Heart right ventricle (tissue), 16 donors: Measurements from ENCODE around the gene RYK. TPM values are rescaled to one million over a fixed set of nuclear protein-coding genes. Genes with fewer than 3 reads are reported as not detected.

Experiments used
- ATAC-seq, 8 donors: fragments of 200-7000 bp; cut with Tn5 transposase; one replicate each; pipeline ENCODE4 v1.9.1; 2020; ENCODE audit warnings: mild to moderate bottlenecking in 8 of 8, moderate library complexity in 8 of 8, moderate number of reproducible peaks in 1 of 8
- DNase-seq, 2 donors: peaks; one replicate each; pipeline ENCODE4 v3.0.0-alpha.2; 2020
- H3K27ac ChIP-seq, 10 donors: fragments of 200-600 bp; sonication (generic) in 2 of 10; one replicate each; pipeline versions ENCODE4 v1.5.0 to v1.8.0; 2020 to 2022; ENCODE audit warnings: mild to moderate bottlenecking in 3 of 10
- H3K27me3 ChIP-seq, 7 donors: fragments of 200-600 bp; one replicate each; pipeline ENCODE4 v1.8.0; 2021 to 2022; ENCODE audit warnings: mild to moderate bottlenecking in 2 of 7
- H3K36me3 ChIP-seq, 9 donors: fragments of 200-600 bp; sonication (generic) in 1 of 9; one replicate each; pipeline versions ENCODE4 v1.5.0 to v1.8.0; 2020 to 2022; ENCODE audit warnings: mild to moderate bottlenecking in 2 of 9
- H3K4me1 ChIP-seq, 9 donors: fragments of 200-600 bp; sonication (generic) in 1 of 9; one replicate each; pipeline versions ENCODE4 v1.5.0 to v1.8.0; 2020 to 2022; ENCODE audit warnings: mild to moderate bottlenecking in 4 of 9
- H3K4me3 ChIP-seq, 10 donors: fragments of 200-600 bp; sonication (generic) in 2 of 10; one replicate each; pipeline versions ENCODE4 v1.5.0 to v1.8.0; 2020 to 2022; ENCODE audit warnings: mild to moderate bottlenecking in 7 of 10, moderate library complexity in 2 of 10
- H3K9me3 ChIP-seq, 11 donors: fragments of 200-600 bp in 10 of 11; sonication (generic) in 2 of 11; one replicate each; pipeline versions ENCODE4 v1.5.0 to v1.8.0; 2013 to 2022; ENCODE audit warnings: mild to moderate bottlenecking in 2 of 11, control low read depth in 1 of 11, moderate library complexity in 1 of 11
- CTCF ChIP-seq, 9 donors: fragments of 200-600 bp; sonication (generic) in 2 of 9; IDR thresholded peaks; one replicate each; pipeline versions ENCODE4 v1.5.0 to v1.8.0; 2021 to 2022; ENCODE audit warnings: antibody characterized with exemption in 9 of 9, mild to moderate bottlenecking in 5 of 9, moderate library complexity in 1 of 9
- WGBS, 2 donors: extraction: QIAGEN DNeasy Blood & Tissue Kit; methylation state at CpG; one replicate each; pipeline ENCODE4 v1.1.7; 2013; ENCODE audit warnings: inconsistent platforms in 1 of 2; 5-methylcytosine and 5-hydroxymethylcytosine counted together
- intact Hi-C, 10 donors: fragments of 100-400 bp; cut with DNase I; formaldehyde crosslinking; loops; one replicate each; pipeline versions ENCODE4 v1.11.1 to v1.14.2; 2022
- polyA plus RNA-seq, 2 donors: library from polyadenylated mRNA; stranded (reverse); fragments of 200-250 nt; gene quantifications; one replicate each; pipeline ENCODE4 v1.2.3, GENCODE V29; 2013
- total RNA-seq, 10 donors: library from RNA; stranded (reverse); fragmentation: NEBNext Ultra II Directional in 3 of 10; extraction: Animal tissue kit (Norgen Biotek cat#: 25700) in 3 of 10; gene quantifications; one replicate each; pipeline versions ENCODE4 v1.2.1 to v1.2.4, GENCODE V29; 2021 to 2023
- donor health status: Arrhythmogenic right ventricular cardiomyopathy.
- donor health status: ischemic (EF 13 %, LVEDD 7.1; RV severe dilation, severe dysfunction).
- donor health status: healthy with polysubstance abuse.
- donor health status: DM: no; HTN: yes; CAD: no.
- donor health status: DM: no; HTN: no; CAD: no.
- donor health status: ischemic (EF 25% LVEDD 6.9; RV normal size, moderate dysfunction).
- donor health status: ischemic (EF 25% LVEDD 5.7; RV mildly dilated, moderate dysfunction).
- donor health status: healthy.
- donor health status: DM: yes; HTN: yes; CAD: no.
- donor health status: Ischemic cardiomyopathy.
- donor health status: ischemic (EF 35%, LVEDD 5.7; RV mildly dilated, moderate dysfunction).
- donor health status: nonischemic (EF 11% LVEDD 7.7; RV severe dilation, severe dysfunction).
- donor health status: DM: yes; HTN: yes; CAD: no.
- donor health status: PGD.
- donor health status: ischemic (EF 29% LVEDD 5.4; RV normal size, mild dysfunction).
- donor health status: nonischemic (EF 23%, LVEDD 6.1; RV moderate dilation, normal function).

Gene RYK
- total and polyA plus RNA-seq, 12 donors, result 18.0 to 45.8 (median 36.5) TPM

DNA sequence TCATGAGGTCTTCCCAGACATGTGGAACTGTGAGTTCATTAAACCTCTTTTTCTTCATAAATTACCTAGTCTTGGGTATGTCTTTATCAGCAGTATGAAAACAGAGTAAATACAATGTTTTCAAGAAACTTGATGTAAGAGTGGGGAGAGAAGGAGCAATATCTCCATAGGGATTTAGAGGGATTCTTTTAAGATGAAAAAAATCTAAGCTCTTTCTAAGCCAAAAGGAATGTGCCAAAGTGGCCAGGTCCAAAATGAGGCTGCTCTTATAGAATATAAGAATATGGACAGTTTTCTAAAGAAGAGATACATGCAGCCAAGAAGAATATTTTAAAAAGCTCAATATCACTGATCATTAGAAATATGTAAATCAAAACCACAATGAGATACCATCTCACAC lies 23.9 kb upstream of the RYK start:
- no peaks in the 10 kb centered on the region for H3K36me3 ChIP-seq
- no peak overlapping the region for H3K4me3 ChIP-seq
- no peaks in the 10 kb centered on the region for H3K9me3 ChIP-seq
- H3K4me1 ChIP-seq, result no peaks in the 10 kb centered on the region
- no peak for TF ChIP-seq CTCF (IDR thresholded peaks at IDR 0.05)
- ATAC-seq (no peak), DNase-seq (no peak)
- intact Hi-C loops, result no loop called here
- peaks cover 0 to 3% (median 0%) of the 10 kb centered on the region in 7 donors for H3K27me3 ChIP-seq
- H3K27ac ChIP-seq, result no peak overlapping the region

DNA sequence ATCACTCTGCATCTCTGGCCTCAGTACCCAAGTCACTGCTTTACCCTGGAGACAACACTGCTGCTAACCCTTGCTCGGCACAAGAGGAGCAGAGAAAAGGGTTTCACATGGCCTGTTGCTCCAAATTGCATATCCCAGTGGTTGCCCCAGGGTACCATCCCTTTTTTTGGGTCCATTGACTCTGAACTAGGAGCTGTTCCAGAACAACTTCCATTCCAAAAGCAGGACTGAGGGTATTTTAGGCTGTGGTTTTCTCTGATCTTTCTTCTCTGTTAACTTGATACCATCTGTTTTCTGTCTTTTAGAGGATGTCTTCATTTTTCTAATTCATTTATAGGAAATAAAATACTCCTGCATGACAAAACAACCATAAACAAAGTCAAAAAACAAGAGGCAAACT lies 17.3 kb upstream of the RYK start:
- no peak overlapping the region for H3K27ac ChIP-seq
- no peaks in the 10 kb centered on the region for H3K4me1 ChIP-seq
- intact Hi-C loops, result no loop called here
- no peak for TF ChIP-seq CTCF (IDR thresholded peaks at IDR 0.05)
- 81% methylated on average over 1 of the region's 1 CpG for WGBS, 2 donors
- no peaks in the 10 kb centered on the region for H3K9me3 ChIP-seq
- ATAC-seq (no peak), DNase-seq (no peak)
- no peaks in the 10 kb centered on the region for H3K27me3 ChIP-seq
- no peak overlapping the region for H3K4me3 ChIP-seq
- no peaks in the 10 kb centered on the region for H3K36me3 ChIP-seq

DNA sequence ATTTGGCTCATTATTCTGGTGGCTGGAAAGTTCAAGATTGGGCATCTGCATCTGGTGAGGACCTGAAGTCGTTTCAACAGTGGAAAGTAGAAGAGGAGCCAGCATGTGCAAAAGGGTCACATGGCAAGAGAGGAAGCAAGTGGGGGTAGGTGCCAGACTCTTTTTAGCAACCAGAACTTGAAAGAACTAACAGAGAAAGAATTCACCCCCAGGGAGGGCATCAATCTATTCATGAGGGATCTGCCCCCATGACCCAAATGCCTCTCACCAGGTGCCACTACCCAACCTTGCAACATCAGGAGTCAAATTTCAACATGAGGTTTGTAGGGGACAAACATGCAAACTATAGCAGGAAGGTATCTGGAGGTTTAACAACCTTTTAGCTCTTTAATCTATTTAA lies 10.3 kb upstream of the RYK start:
- Histone ChIP-seq H3K36me3 (no peaks in the 10 kb centered on the region), H3K9me3 (no peaks in the 10 kb centered on the region), H3K4me3 (no peak overlapping the region), H3K27me3 (no peaks in the 10 kb centered on the region), H3K4me1 (no peaks in the 10 kb centered on the region), H3K27ac (no peak overlapping the region)
- WGBS, 2 donors, result 23 to 25% methylated on average over 1 of the region's 1 CpG
- DNase-seq (no peak), ATAC-seq (no peak)
- intact Hi-C loops, result no loop called here
- TF ChIP-seq CTCF (IDR thresholded peaks at IDR 0.05), result no peak

GRCh38 chr3:134258761-134259347 lies 8.2 kb upstream of the RYK start:
- ATAC-seq (no peak), DNase-seq (no peak)
- 82 to 88% methylated on average over 4 of the region's 4 CpGs for WGBS, 2 donors
- Histone ChIP-seq H3K4me1 (peaks cover 0 to 5% (median 0%) of the 10 kb centered on the region in 9 donors), H3K9me3 (no peaks in the 10 kb centered on the region), H3K36me3 (no peaks in the 10 kb centered on the region), H3K4me3 (no peak overlapping the region), H3K27me3 (no peaks in the 10 kb centered on the region), H3K27ac (no peak overlapping the region)
- no peak for TF ChIP-seq CTCF (IDR thresholded peaks at IDR 0.05)
- intact Hi-C loops, result loop anchor here in 1 of 10 donors (2.0 kb wide), 1 partner anchor 40 kb away; no protein-coding TSS in a partner anchor
